HK-2 (cell line): ENCODE results near the gene SLCO2A1.
"Not testable (repeated sequence)": the region's sequence is repeated elsewhere in the genome, so short reads cannot be mapped to it uniquely, and the experiment has no call there.

Experiments used
- DNase-seq: peaks from one replicate; pipeline ENCODE4 v3.0.0-alpha.2; 2018; ENCODE audit not compliant: unreplicated experiment

The SLCO2A1 gene

DNA sequence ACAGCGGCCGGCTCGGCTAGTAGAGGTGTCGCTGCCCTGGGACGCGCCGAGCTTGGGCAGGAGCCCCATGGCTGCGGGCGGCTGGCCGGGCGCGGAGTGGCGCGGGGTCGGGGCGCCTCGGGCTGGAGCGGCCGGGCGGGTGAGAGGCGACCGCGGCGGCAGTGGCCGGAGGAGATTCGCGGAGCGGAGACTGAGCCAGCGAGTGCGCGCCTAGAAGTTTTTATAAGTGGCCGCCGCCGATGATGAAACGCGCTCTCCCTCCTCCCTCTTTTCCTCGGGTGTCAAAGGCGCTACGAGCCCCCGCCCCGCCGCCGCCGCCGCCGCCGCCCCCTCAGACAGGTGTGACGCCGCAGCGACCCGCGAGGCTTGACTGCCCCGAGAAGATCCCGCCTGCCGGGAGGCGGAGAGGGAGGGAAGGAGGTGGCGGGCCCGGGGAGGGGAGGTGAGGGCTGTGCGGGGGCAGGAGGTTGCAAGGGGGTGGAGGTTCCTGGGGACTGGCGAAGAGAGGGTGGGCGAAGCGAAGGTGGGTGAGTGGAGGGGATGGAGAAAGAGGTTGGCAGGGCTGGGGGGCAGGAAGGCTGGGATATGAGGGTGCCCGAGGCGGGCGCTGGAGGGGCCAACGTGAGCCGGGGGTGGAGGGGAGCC, at the start of gene SLCO2A1:
Gene SLCO2A1, minus strand, starts transcription at position 192 of the 645 bp plus-strand sequence. Its CDS starts 123 bp downstream, at position 69.
- DNase-seq = peak; percentile 77

- no peak for DNase-seq
Measured at GRCh38 chr3:134079111-134079547, 49.4 kb upstream of the SLCO2A1 start.

DNA sequence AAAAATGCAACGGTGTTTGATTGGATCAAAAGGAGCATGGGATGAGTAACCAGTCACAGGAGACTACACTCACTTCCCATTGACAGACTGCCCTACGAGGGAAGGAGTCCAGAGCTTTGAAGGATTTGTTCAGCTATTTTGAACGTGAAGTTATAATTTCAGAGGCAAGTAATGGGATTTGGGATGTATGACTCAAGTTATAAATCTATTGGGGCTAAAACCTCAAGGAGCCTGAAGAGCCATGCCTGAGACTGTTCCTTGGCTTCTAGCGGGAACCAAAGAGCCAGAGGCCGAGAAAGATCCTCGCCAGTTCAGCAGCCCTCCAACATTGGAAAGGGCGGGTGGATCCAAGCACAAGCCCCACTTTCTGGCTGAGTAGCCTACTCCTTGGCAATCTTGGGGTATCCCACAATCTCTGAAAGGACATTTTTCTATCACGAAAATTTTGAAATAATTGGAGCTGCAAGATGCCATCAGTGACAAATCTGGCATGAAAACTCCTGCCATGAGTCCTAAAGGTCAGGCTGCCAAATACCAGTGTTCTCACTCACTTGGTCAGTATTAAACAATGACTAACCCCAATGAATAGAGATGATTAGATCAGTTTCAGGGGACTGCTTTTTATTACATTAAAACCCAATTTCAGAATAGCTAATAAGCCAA, 48.6 kb upstream of the SLCO2A1 start:
- DNase-seq = no peak

DNA sequence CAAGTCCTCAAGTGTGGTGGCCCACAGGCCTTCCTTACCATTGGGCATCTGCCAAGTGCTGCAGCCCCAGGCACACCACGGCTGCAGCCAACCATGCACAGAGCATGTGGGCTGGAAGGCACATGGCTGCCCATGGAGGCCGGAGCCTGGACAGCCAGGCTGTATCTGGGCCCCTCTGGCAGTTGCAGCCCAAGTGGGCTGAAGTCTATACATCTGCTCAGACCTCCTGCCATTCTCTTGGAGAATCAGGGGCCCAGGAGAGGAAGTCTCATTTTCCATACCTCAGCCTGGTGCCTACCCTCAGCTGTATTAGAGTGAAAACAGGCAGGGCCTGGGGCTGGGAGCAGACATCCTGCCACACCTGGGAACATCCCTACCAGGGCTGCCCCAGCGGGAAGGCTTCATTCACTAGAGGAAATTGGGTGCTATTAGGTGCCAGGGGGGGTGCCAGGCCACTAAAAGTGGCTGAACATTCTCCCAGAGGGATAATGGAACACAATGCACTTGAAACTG, 48.0 kb upstream of the SLCO2A1 start:
- no peak for DNase-seq

DNA sequence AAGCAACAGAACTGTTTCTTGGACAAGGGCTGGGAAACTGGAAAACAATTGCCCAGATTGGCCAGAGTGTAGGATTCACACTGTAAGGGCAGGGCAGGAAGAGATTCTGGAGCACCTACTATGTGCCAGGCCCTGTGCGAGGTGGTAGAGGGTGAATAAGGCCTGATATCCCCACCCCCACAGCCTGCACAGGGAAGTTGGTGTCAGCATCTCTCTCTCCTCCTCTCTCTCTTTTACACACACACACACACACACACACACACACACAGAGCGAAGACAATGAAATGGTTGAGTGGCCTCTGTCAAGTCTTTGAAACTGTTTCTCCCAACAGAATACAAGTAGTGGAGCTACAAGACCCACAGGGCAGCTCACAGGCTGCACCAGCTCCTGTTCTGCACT, 47.1 kb upstream of the SLCO2A1 start:
- no peak for DNase-seq

- no peak for DNase-seq
Measured at GRCh38 chr3:134075846-134076245, 46.1 kb upstream of the SLCO2A1 start.

GRCh38 chr3:134075568-134075825, 45.8 kb upstream of the SLCO2A1 start:
- no peak for DNase-seq

- no peak for DNase-seq
Measured at GRCh38 chr3:134074790-134075567, 45.3 kb upstream of the SLCO2A1 start.

- no peak for DNase-seq
Measured at GRCh38 chr3:134074001-134074789, 44.5 kb upstream of the SLCO2A1 start.

GRCh38 chr3:134073583-134073945, 43.8 kb upstream of the SLCO2A1 start:
- DNase-seq = no peak

- no peak for DNase-seq
Measured at GRCh38 chr3:134072881-134073582, 43.3 kb upstream of the SLCO2A1 start.

DNA sequence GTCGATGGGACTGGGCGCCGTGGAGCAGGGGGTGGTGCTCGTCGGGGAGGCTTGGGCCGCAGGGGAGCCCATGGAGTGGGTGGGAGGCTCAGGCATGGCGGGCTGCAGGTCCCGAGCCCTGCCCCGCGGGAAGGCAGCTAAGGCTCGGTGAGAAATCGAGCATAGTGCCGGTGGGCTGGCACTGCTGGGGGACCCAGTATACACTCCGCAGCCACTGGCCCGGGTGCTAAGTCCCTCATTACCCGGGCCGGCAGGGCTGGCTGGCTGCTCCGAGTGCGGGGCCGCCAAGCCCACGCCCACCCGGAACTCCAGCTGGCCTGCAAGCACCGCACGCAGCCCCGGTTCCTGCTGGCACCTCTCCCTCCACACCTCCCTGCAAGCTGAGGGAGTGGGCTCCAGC, 40.6 kb upstream of the SLCO2A1 start:
- not testable (repeated sequence) for DNase-seq

- DNase-seq = no peak
Measured at GRCh38 chr3:134068429-134068828, 38.7 kb upstream of the SLCO2A1 start.

DNA sequence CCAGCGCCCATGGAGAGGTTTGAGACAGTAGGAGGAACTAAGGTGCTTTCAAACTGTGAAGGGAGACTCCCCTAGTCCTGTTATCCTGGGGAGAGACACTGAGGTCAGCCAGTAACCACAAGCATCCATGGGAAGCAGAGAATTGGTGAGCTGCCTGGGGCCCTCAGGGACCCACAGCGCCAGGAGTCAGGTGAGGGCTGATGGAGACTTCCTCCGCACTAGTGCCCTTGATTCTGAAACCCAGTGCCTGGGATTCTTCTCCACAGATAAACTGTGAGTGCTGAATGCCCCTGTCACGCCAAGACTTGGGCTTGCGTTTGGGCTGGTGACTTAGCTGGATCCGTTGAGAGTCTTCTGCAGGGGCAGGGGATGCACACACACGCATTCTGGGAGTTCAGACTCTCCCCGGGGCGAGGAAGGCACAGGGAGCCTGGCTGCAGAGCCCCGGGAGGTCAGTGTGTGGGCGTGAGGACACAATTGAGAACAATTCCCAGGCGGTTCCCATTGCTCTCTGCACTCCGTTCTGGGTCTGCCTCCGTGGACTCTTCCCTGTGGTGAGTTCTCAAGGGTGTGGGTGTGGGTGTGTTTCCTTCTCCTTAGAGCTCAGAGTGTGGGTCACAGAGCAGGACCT, 37.9 kb upstream of the SLCO2A1 start:
- no peak for DNase-seq

- no peak for DNase-seq
Measured at GRCh38 chr3:134066651-134067530, 37.2 kb upstream of the SLCO2A1 start.

DNA sequence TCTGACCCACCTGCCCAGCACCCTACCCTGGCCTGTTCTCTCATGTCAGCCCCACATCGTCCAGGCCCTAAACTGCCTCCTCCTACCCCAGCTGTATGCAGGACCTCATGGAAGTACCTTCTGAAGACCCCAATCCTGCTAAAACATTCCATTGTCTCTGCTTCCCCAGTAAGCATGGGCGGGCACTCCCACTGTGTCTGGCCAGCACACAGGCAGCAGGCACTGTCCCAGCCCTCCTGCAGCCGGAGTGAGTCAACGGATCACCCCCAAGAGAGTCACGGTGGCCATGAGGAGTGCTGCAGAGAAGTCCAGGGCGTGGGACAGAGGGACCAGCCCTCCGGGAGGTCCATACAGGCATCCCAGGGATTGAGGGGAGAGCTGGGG, 36.4 kb upstream of the SLCO2A1 start:
- DNase-seq = no peak

GRCh38 chr3:134065252-134066157, 35.8 kb upstream of the SLCO2A1 start:
- DNase-seq = no peak

- DNase-seq = no peak
Measured at GRCh38 chr3:134064081-134064480, 34.4 kb upstream of the SLCO2A1 start.

DNA sequence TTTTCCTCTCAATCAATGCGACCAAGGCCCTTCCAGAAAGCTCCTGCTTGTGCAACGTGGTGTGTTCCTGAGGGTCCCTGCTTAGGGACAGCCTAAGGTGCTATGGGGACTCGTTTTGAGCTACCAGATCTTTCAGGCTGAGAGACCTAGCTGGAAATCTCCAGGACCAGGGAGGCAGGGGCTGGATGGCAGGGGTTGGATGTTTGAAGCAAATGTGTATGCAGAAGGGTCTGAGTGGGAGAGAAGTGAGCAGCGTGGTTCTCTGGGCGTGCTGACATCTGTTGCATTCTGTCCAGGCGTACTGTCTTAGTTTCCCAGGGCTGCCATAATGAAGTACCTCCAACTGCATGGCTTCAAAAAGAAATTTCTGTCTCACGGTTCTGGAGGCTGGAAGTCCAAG, 31.7 kb upstream of the SLCO2A1 start:
- no peak for DNase-seq
